ENCODE results near the gene FXYD6.
"Not testable (repeated sequence)": the region's sequence is repeated elsewhere in the genome, so short reads cannot be mapped to it uniquely, and the experiment has no call there.

FXYD6 gene

GRCh38 chr11:117818041-117818873 lies 58.2 kb downstream of the FXYD6 start:
- H3K27ac Mint-ChIP-seq = peak overlapping the region; percentile 97
- no peaks in the 10 kb centered on the region for H3K9me3 Mint-ChIP-seq
- H3K36me3 Mint-ChIP-seq = no peaks in the 10 kb centered on the region
- no peak overlapping the region for H3K4me3 Mint-ChIP-seq
- peak; percentile 57 for ATAC-seq
- H3K4me1 Mint-ChIP-seq = peaks cover 78% of the 10 kb centered on the region
- no peaks in the 10 kb centered on the region for H3K27me3 Mint-ChIP-seq

- H3K27me3 Mint-ChIP-seq = no peaks in the 10 kb centered on the region
- ATAC-seq = peak; percentile 58
- H3K36me3 Mint-ChIP-seq = no peaks in the 10 kb centered on the region
- H3K4me3 Mint-ChIP-seq = peak overlapping the region; percentile 82
- no peaks in the 10 kb centered on the region for H3K9me3 Mint-ChIP-seq
- H3K27ac Mint-ChIP-seq = peak overlapping the region; percentile 97
- peaks cover 83% of the 10 kb centered on the region for H3K4me1 Mint-ChIP-seq
These were observed 59.0 kb downstream of the FXYD6 start for GRCh38 chr11:117817368-117818040.

- Mint-ChIP-seq H3K27ac (peak overlapping the region; percentile 97), H3K4me1 (peaks cover 82% of the 10 kb centered on the region), H3K36me3 (no peaks in the 10 kb centered on the region), H3K4me3 (peak overlapping the region; percentile 82), H3K9me3 (no peaks in the 10 kb centered on the region), H3K27me3 (no peaks in the 10 kb centered on the region)
- no peak for ATAC-seq
These were observed 59.6 kb downstream of the FXYD6 start for GRCh38 chr11:117816846-117817367.

GRCh38 chr11:117816151-117816741 lies 60.2 kb downstream of the FXYD6 start:
- peak overlapping the region; percentile 72 for H3K4me3 Mint-ChIP-seq
- H3K36me3 Mint-ChIP-seq = no peaks in the 10 kb centered on the region
- H3K4me1 Mint-ChIP-seq = peaks cover 81% of the 10 kb centered on the region
- H3K27me3 Mint-ChIP-seq = no peaks in the 10 kb centered on the region
- peak overlapping the region; percentile 97 for H3K27ac Mint-ChIP-seq
- no peak for ATAC-seq
- H3K9me3 Mint-ChIP-seq = no peaks in the 10 kb centered on the region

GRCh38 chr11:117815262-117815803 lies 61.1 kb downstream of the FXYD6 start:
- Mint-ChIP-seq H3K27me3 (no peaks in the 10 kb centered on the region), H3K27ac (peak overlapping the region; percentile 97), H3K4me3 (peak overlapping the region; percentile 73), H3K4me1 (peaks cover 81% of the 10 kb centered on the region), H3K9me3 (no peaks in the 10 kb centered on the region), H3K36me3 (no peaks in the 10 kb centered on the region)
- ATAC-seq = peak; percentile 88

- H3K4me1 Mint-ChIP-seq = peaks cover 79% of the 10 kb centered on the region
- ATAC-seq = peak; percentile 76
- H3K9me3 Mint-ChIP-seq = peaks cover 1% of the 10 kb centered on the region
- H3K27ac Mint-ChIP-seq = peak overlapping the region; percentile 97
- no peaks in the 10 kb centered on the region for H3K36me3 Mint-ChIP-seq
- peak overlapping the region; percentile 73 for H3K4me3 Mint-ChIP-seq
- no peaks in the 10 kb centered on the region for H3K27me3 Mint-ChIP-seq
These were observed 61.6 kb downstream of the FXYD6 start for GRCh38 chr11:117814766-117815261.

- Mint-ChIP-seq H3K4me1 (peaks cover 79% of the 10 kb centered on the region), H3K9me3 (peaks cover 3% of the 10 kb centered on the region), H3K27ac (peak overlapping the region; percentile 97), H3K27me3 (no peaks in the 10 kb centered on the region), H3K36me3 (no peaks in the 10 kb centered on the region), H3K4me3 (peak overlapping the region; percentile 73)
- ATAC-seq = no peak
These were observed 62.2 kb downstream of the FXYD6 start for GRCh38 chr11:117814204-117814765.

- not testable (repeated sequence) for ATAC-seq, H3K27me3 Mint-ChIP-seq
- peak overlapping the region; percentile 8 for H3K27ac Mint-ChIP-seq
These were observed 66.4 kb downstream of the FXYD6 start for GRCh38 chr11:117810056-117810451.

GRCh38 chr11:117809236-117810055 lies 67.0 kb downstream of the FXYD6 start:
- peak overlapping the region; percentile 8 for H3K27ac Mint-ChIP-seq

More at GRCh38 chr11:117810056-117810451, 66.4 kb downstream of the FXYD6 start:
- not testable (repeated sequence) for H3K4me3 Mint-ChIP-seq, H3K36me3 Mint-ChIP-seq, H3K9me3 Mint-ChIP-seq
- peaks cover 43% of the 10 kb centered on the region for H3K4me1 Mint-ChIP-seq

GRCh38 chr11:117808784-117809183 lies 67.7 kb downstream of the FXYD6 start:
- peaks cover 3% of the 10 kb centered on the region for H3K9me3 Mint-ChIP-seq
- no peaks in the 10 kb centered on the region for H3K27me3 Mint-ChIP-seq
- H3K27ac Mint-ChIP-seq = peak overlapping the region; percentile 8
- peaks cover 30% of the 10 kb centered on the region for H3K4me1 Mint-ChIP-seq
- no peak for ATAC-seq
- H3K4me3 Mint-ChIP-seq = no peak overlapping the region
- no peaks in the 10 kb centered on the region for H3K36me3 Mint-ChIP-seq

More at GRCh38 chr11:117809236-117810055, 67.0 kb downstream of the FXYD6 start:
- H3K9me3 Mint-ChIP-seq = peaks cover 3% of the 10 kb centered on the region
- no peaks in the 10 kb centered on the region for H3K36me3 Mint-ChIP-seq
- H3K4me1 Mint-ChIP-seq = peaks cover 37% of the 10 kb centered on the region
- H3K27me3 Mint-ChIP-seq = no peaks in the 10 kb centered on the region
- no peak overlapping the region for H3K4me3 Mint-ChIP-seq
- ATAC-seq = peak; percentile 67

- H3K36me3 Mint-ChIP-seq = no peaks in the 10 kb centered on the region
- peaks cover 3% of the 10 kb centered on the region for H3K9me3 Mint-ChIP-seq
- H3K27me3 Mint-ChIP-seq = no peaks in the 10 kb centered on the region
- no peak overlapping the region for H3K27ac Mint-ChIP-seq
- no peak overlapping the region for H3K4me3 Mint-ChIP-seq
- ATAC-seq = peak; percentile 79
- H3K4me1 Mint-ChIP-seq = peaks cover 21% of the 10 kb centered on the region
These were observed 68.8 kb downstream of the FXYD6 start for GRCh38 chr11:117807482-117808327.

GRCh38 chr11:117806846-117807245 lies 69.6 kb downstream of the FXYD6 start:
- Mint-ChIP-seq H3K36me3 (no peaks in the 10 kb centered on the region), H3K27me3 (no peaks in the 10 kb centered on the region), H3K4me3 (no peak overlapping the region), H3K4me1 (peaks cover 15% of the 10 kb centered on the region), H3K9me3 (peaks cover 3% of the 10 kb centered on the region), H3K27ac (no peak overlapping the region)
- ATAC-seq = no peak

- H3K27me3 Mint-ChIP-seq = no peaks in the 10 kb centered on the region
- H3K4me1 Mint-ChIP-seq = peaks cover 12% of the 10 kb centered on the region
- no peak overlapping the region for H3K4me3 Mint-ChIP-seq
- no peaks in the 10 kb centered on the region for H3K36me3 Mint-ChIP-seq
- H3K9me3 Mint-ChIP-seq = peaks cover 3% of the 10 kb centered on the region
- H3K27ac Mint-ChIP-seq = no peak overlapping the region
- no peak for ATAC-seq
These were observed 71.4 kb downstream of the FXYD6 start for GRCh38 chr11:117805045-117805444.
